Muscle of back (tissue), 11 donors: ENCODE data around the gene DNAJC15. TPM values are rescaled to one million over a fixed set of nuclear protein-coding genes. Genes with fewer than 3 reads are reported as not detected.
"Not testable (repeated sequence)": the region's sequence is repeated elsewhere in the genome, so short reads cannot be mapped to it uniquely, and the experiment has no call there.

ENCODE experiments used
- DNase-seq, 3 donors: peaks; one replicate each; pipeline versions ENCODE4 v3.0.0 to v3.0.0-alpha.2; 2013
- polyA plus RNA-seq, 10 donors: library from polyadenylated mRNA; unstranded; fragments of 120-200 nt; gene quantifications; one replicate each; pipeline ENCODE4 v1.2.1, GENCODE V29; 2013; ENCODE audit not compliant: insufficient read length in 10 of 10

The DNAJC15 gene
- polyA plus RNA-seq, 10 donors = 13.4 to 20.9 (median 20.1) TPM

GRCh38 chr13:43041369-43041921 is 18.1 kb downstream of the DNAJC15 start:
- peak in 1 of 3 donors; percentile 7 for DNase-seq

- no peak for DNase-seq
Measured at GRCh38 chr13:43042410-43042921, 19.1 kb downstream of the DNAJC15 start.

GRCh38 chr13:43044720-43045301 is 21.4 kb downstream of the DNAJC15 start:
- no peak for DNase-seq

GRCh38 chr13:43045302-43045773 is 22.0 kb downstream of the DNAJC15 start:
- not testable (repeated sequence) for DNase-seq

GRCh38 chr13:43046259-43046658 is 22.9 kb downstream of the DNAJC15 start:
- no peak for DNase-seq

GRCh38 chr13:43054803-43055802 is 31.7 kb downstream of the DNAJC15 start:
- DNase-seq = peak in 2 of 3 donors; percentile 71 to 83

- peak in 1 of 3 donors; percentile 23 for DNase-seq
Measured at GRCh38 chr13:43057653-43058317, 34.4 kb downstream of the DNAJC15 start.

- no peak for DNase-seq
Measured at GRCh38 chr13:43058318-43058674, 34.9 kb downstream of the DNAJC15 start.

- DNase-seq = peak in 1 of 3 donors; percentile 13
Measured at GRCh38 chr13:43058831-43059230, 35.4 kb downstream of the DNAJC15 start.

- DNase-seq = not testable (repeated sequence)
Measured at GRCh38 chr13:43059779-43060178, 36.4 kb downstream of the DNAJC15 start.

- not testable (repeated sequence) for DNase-seq
Measured at GRCh38 chr13:43060806-43061205, 37.4 kb downstream of the DNAJC15 start.

- no peak for DNase-seq
Measured at GRCh38 chr13:43061496-43062280, 38.3 kb downstream of the DNAJC15 start.

GRCh38 chr13:43071824-43072223 is 48.4 kb downstream of the DNAJC15 start:
- DNase-seq = no peak

GRCh38 chr13:43072394-43072793 is 49.0 kb downstream of the DNAJC15 start:
- DNase-seq = no peak

GRCh38 chr13:43074824-43075510 is 51.6 kb downstream of the DNAJC15 start:
- DNase-seq = no peak

- DNase-seq = not testable (repeated sequence)
Measured at GRCh38 chr13:43075511-43075902, 52.1 kb downstream of the DNAJC15 start.

- peak in 2 of 3 donors; percentile 30 to 41 for DNase-seq
Measured at GRCh38 chr13:43077046-43077445, 53.7 kb downstream of the DNAJC15 start.

- DNase-seq = peak in 1 of 3 donors; percentile 21
Measured at GRCh38 chr13:43077461-43077860, 54.1 kb downstream of the DNAJC15 start.

GRCh38 chr13:43077906-43078305 is 54.5 kb downstream of the DNAJC15 start:
- DNase-seq = peak in 1 of 3 donors; percentile 13

GRCh38 chr13:43078399-43078798 is 55.0 kb downstream of the DNAJC15 start:
- no peak for DNase-seq
